HG02798 (cell line): ENCODE measurements around the gene PTPRN2.

ENCODE experiments used
- ATAC-seq: cut with Tn5 transposase; IDR thresholded peaks from one replicate; pipeline ENCODE4 v1.9.1; 2021; ENCODE audit warnings: mild to moderate bottlenecking; ENCODE audit not compliant: unreplicated experiment, poor library complexity

Gene PTPRN2

DNA sequence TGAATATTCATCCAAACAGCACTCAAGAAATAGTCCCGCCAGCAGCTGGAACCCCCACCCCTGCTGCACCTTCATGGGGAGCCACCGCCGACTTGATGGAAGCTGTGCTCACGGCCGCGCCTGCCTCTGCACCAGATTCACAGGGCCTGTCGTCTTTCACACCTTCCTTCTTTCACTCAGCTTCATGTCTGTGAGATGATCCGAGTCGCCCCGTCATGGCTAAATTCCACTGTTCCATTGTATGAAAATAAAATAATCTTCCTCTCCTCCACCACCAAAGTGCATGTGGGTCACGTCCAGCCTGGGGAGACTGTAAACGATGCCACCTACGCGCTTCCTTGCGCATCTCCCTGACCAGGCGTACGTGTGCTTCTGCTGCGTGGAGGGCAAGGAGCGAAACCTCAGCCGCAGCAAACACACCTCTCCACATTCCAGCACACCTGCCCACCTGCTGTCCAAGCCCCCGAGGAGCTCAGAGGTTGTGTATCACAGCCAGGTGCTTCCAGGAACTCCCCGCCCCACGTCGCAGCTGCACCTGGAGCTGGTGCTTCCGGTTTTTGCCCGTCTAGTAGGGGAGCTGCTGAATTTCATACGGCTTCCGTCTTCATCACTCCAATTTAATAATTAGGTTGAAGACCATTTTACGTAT lies 137.0 kb downstream of the PTPRN2 start:
- no peak for ATAC-seq

DNA sequence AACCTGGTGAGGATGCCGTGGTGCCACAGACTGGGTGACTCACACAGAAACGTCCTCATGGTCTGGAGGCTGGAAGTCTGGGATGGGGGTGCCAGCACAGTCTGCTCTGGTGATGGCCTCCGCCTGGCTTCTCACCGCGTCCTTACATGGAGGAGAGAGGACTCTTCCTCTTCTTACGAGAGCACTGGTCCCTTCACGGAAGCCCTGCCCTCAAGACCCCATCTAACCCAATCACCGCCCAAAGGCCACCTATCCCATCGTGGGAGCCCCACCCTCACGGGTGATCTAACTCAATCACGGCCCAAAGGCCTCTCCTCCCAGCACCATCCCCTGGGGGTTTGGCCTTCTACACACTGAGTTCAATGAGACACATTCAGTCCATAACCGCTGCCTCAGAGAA lies 137.7 kb downstream of the PTPRN2 start:
- ATAC-seq: no peak

DNA sequence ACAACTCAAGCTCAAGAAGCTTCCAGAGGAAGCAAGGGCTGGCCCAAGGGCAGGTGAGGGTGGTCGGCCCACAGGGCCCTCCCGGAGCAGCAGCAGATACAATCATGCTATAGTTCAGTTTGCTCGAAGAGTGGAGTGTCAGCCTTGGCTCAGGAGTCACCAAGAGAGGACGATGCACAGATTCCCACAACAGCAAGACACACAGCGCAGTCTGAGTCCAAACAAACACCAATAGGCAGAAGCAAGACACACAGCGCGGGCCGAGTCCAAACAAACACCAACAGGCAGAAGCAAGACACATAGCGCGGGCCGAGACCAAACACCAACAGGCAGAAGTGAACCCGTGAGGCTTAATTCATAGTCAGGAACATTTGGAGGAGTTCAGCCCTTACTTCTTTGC lies 138.4 kb downstream of the PTPRN2 start:
- no peak for ATAC-seq

DNA sequence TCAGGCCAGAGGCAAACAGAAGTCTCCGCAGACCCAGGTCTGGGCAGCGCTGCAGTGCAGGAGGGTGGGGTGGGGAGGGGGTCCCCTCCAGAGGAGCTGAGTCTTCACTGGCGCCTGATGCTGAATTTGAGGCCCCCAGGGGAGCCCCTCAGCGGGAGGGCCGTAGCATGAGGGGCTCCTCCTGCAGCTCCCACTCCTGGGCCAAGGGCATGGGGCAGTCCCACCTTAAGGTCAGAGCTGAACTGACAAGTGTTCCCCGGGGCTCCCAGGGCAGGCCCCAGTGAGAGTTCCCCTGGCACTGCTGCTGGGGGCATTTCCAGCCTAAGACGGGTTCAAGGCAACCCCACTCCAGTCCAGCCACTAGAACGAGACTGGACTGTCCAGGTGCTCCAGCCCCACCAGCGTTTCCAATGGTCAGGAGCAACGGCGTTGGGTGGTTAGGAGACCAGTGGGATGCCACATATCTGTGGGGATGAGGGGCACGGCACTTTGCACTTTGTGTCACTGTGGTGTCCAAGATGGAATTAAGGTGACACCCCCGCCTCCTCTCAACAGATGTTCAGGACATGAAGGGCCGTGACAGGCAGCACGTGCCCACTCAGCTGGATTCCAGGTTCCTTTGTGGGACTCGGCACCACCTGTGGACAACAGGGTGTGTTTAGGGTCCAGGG lies 139.1 kb downstream of the PTPRN2 start:
- ATAC-seq: no peak

DNA sequence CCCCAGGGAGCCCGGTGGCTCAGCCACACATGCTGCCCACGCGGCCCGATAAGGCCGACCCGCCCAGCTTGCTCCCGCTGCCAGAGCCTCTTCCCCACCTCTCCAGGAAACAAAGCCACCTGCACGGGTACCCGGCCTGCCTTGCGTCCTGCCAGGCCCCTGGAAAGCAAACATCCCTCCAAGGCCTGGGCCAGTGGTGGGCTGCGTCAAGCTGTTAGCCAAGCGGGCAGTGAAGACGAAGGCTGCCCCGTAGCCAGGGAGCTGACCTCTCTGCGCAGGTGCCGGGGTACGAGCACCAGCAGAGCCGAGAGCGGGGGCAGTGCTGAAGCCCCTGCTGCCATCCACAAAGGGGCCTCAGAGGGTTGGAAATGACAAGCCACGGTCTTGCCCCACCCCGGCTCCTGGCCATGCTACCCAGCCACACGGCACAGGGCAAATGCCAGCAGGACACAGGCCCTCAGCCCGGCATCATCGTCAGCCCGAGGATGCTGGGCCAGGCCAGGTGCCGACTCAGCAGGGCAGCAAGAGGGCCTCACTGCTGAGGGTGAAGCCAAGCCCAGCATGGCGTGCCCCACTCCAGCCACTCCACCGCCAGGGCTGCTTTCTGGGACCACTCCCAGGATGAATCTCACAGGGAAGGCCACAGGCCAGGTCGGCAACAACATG lies 140.0 kb downstream of the PTPRN2 start:
- ATAC-seq: no peak

DNA sequence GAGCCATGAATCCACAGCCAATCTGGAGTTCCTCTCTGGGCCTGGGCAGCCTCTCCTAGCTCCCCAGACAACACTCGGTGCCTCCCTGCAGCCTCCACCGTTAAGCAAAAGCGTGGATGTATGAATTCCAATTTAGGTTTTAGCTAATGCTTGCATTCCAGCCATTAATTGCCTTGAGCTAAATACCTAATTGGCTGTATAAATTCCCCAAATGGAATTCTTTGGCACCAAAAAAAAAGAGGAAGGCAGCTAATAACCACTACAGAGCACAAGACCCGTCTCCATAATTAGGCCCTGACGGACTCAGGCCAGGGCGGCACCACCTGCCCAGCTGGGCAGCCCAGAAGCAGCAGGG lies 140.5 kb downstream of the PTPRN2 start:
- no peak for ATAC-seq

DNA sequence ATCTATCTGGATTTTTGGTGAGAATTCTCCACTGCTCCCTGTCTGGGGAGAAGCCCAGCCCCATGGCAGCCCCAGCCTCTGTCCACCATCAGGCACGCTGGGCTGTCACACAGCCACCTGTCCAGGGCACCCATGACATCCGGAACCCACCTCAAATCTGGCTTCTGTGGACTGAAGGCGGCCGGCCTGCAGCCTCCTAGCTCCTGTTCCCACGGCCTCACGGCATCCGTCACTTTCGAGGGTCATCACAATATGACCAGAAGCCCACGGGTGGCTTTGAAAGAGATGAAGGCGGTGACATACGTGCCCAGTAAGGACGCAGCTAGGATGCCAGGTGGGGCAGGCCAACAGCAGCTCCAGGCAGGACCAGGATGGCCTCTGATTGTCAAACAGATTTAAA lies 140.9 kb downstream of the PTPRN2 start:
- ATAC-seq: no peak

DNA sequence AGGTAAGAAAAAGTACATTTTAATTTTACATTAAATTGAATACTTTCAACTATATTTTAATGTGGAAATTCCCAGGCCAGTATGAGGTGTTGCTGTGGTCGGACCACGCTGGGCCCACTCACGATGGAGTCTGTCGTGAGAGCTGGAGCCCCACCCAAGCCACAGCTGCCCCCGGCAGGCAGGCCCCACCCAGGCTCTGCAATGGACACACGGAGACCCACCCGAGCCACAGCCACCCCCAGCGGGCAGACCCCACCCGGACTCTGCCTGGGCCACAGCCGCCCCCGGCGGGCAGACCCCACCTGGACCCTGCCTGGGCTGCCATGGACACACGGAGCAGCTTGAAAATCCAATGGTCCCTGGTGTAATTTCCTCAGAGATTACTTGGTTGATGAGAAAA lies 141.3 kb downstream of the PTPRN2 start:
- no peak for ATAC-seq

DNA sequence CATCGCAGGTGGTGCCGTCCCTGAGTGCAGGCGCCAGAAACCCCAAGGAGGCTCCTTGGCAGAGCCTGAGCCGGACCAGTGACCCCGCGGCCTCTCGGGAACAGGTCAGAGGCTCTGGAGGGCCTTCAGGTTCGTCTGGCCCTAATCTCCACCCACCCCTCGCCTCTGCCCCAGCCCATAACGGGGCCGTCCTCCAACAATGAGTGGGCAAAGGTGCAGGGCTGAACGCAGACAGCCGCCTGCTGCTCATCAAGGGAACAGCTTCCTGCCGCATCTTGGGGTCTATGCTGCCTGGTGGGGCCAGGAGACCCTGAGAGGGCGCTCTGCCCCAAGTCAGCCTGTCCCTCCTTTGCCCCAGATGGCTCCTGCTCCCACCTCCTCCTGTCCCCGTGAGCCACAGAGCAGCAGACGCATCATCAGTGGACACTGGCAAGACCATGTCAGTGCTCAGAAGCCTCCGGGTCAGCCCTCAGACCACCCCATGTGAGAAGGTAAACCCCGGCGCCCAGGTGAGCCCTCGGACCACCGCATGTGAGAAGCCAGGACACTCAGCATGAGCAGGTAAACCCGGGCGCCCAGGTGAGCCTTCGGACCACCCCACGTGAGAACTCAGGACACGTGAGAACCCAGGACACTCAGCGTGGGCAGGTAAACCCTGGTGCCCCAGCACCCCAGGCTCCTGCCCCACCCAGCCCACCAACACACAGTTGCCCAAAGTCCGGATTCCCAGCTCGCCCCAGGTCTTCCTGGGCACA lies 142.0 kb downstream of the PTPRN2 start:
- no peak for ATAC-seq

DNA sequence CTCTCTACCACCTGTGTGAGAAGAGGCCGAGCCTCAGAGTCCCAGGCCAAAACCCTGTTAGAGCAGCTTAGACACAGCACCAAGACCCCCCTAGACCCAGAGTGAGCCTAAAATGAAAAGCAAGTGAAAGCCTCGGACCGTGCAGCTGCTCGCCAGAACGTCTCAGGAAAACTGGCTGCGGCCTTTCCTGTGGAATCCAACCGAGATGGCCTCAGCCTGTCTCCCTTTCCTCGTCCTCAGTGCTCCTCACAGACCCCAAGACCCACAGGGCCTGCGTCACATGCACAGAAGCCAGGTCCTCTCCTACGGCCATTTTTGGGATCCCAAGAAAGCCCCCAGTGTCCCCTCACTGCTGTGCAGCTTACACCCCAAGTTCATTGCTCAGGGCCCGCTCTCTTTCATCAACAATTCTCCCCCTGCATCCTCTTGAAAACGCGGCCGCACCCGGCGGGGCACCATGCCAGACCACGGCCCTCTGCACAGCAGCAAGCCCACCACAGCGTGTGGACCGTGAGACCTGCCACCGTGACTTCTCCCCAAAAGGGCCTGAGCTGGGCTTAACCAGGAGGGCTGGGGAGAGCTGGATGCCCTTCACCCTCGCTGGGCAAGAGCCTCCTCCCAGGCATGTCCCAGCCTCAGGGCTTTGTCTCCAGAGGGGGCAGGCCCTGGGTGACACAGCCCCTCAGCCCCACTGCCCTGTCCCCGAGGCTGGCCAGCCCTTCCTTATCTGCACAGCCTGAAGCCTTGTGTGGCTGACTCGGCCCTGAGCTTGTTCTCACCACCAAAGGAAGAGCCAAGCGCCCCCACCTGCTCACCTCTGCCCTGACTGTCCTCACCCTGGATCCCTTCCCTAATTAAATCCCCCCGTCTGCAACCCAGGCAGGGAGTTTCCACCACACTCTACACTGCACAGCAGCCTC lies 142.9 kb downstream of the PTPRN2 start:
- no peak for ATAC-seq

DNA sequence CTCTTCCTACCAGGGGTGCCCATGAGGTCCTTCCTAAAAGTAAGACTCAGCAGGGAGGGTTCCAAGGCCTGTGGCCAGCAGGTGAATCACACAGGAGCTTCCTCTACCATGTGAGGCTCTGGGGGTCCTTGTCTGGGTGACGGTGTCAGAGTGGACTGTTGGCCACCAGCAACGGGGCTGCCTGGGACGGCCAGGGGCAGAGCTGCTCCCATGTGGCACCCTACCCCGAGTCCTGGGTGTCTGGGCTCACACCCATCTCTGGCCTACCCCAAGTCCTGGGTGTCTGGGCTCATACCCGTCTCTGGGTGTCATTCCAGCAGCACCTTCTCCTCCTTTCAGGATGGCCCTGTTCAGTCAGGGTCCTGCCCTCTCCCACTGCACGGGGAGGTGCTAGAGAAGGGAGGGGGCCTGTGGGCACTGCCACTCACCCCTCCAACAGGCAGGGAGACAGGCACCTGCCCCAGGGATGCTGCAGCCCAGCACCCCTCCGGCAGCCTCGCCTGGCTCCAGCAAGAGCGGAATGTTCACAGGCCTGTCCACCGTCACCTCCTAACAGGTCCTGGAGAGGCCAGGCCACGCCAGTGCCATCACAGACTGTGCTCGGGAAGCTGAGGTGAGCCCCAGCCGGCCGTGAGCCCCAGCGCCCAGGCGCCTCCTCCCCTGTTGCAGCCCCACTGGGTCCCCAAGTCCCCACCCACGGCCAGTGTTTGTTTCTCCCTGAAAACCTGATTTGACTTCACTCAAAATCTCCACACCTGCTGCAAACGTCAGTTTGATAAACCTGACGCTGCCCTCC lies 143.7 kb downstream of the PTPRN2 start:
- no peak for ATAC-seq

DNA sequence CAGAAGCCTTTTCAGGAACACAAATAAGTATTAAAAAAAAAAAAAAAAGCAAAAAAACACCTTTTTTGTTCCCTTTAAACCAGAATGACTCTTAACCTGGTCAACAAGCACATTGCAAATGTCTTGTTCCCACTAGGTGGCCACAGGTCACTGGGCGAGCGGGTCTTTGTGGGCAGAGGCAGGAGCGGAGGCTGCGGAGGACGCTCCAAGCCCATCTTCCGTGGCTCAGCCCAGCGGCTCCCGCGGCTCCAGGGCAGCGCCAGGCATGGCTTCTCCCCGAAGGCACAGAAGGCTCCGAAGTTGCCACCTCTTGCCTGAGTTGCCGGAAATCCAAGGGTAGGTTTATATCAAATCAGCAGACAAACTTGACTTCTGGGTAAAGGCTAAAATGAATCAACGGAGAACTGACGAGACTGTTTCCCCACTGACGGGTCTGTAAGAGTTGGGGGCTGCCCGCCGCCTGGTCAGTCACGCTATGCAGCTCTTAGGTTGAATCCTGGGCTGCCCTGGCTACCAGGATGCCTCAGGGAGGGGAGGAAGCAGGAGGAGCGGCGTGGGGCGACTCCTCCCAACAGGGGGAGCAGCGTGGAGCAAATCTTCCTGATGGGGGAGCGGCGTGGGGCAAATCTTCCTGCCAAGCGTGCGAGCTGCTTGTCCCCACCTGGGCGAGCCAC lies 144.5 kb downstream of the PTPRN2 start:
- no peak for ATAC-seq

DNA sequence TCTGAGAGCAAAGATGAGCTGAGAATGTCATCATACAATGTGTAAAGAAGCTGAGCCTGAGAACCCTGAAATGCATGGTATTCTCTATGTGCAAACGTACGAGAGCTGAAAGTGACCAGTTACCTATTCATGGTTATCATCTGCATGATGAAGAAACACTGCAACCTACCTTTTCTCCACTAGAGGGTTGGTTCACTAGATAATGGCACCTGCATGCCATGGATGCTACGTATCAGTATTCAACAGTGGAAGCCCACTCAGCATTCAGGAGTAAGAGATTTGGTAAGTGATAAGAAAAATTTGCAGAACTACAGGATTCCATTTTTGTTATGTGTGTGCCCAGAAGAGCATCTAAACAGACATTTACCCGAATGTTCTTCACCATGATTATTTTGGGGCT lies 145.4 kb downstream of the PTPRN2 start:
- no peak for ATAC-seq

DNA sequence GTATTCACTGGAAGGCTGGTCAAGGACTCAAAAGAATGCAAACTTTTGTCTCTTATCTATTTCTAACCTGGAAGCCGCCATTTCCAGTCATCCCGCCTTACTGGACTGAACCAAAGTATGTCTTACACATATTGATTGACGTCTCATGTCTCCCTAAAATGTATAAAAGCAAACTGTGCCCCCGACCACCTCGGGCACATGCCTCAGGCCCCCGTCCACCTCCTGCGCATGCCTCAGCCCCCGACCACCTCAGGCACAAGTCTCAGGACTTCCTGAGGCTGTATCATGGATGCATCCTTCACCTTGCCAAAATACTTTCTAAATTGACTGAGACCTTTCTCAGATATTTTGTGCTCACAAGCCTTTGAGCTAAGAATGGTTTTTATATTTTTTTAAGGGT lies 148.6 kb downstream of the PTPRN2 start:
- no peak for ATAC-seq

DNA sequence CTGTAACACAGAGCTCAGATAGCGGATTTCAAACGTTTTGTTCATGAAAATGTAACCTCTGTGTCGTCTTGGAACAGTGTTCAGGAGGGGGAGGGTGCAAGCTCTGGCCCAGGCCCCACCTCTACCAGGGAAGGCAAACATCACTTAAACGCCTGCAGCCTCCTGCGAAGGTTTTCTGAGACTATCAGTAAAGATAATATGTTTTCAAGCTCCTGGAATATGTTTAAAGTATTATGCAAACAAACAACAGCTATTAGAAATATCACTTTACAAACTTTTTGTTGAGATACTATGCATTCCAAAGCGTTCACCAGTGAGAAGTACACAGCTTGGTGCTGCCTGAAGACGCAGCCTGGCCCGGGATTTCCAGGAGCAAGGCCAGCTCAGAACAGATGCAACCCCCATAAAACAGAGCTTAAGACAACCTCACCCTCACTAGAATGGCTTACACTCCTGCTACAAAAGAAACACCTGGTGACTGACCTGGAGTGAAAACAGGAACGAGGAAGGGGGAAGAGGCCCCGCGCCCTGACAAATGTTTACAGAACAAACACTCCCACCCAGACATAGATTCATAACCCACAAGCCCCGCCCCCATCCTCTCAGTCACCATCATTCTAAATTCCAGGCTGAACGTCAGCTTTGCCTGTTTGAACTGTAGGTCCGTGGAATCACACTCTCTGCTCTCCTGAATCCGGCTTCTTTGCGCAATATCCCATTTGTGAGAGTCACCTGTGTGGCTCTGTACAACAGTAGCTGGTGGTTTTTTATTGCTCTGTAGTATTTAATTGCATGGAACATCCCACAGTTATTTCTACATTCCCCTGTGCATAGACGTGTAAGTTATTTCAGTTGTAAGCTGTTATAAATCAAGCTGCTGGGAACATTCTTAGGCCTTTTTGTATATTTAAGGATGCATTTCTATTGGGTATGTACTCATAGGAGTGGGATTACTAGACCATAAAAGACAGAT lies 155.0 kb downstream of the PTPRN2 start:
- ATAC-seq: no peak

DNA sequence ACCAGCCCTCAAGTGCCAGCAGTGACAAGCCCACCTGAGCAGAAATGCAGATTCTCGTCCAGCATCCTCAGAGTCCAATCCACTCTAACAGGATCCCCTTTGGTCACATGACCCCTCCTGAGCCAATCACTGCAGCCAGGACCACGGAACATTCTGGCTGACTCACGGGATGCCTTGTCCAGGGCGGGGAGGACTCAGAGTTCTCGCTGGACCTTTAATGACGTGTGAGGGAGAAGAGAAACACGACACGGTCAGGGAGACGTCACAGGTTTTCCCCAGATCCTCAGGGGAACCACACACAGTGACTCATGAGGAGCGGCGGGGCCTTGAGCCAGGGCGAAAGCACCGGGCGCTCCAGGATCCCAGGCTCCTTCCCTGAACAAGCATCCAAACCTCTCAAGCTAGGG lies 155.7 kb downstream of the PTPRN2 start:
- no peak for ATAC-seq

DNA sequence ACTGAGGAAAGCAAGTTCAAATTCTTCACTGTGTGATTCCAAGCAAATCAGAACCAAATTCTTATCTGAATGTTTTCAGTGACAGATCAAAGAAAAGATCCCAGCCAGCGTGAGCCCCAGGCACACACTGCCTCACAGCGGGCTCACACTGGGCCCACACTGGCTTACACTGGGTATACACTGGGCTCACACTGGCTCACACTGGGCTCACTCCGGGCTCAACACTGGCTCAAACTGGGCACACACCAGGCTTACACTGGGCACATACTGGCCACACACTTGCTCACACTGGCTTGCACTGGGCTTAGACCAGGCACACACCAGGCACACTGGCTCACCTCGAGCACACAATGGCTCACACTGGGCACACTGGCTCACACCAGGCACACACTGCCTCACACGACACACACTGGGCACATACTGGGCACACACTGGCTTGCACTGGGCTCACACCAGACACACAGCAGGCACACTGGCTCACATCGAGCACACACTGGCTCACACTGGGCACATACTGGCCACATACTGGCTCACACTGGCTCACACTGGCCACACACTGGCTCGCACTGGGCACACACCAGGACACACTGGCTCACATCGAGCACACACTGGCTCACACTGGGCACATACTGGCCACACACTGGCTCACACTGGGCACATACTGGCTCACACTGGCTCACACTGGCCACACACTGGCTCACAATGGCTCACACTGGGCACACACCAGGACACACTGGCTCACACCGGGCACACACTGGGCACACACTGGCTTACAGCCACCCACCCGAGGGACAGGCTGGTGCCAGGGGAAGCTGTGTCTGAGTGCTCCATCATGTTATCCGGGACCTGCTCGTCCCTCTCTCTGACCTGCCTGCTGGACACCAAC lies 156.3 kb downstream of the PTPRN2 start:
- ATAC-seq: no peak
